ENCODE results near the gene PTDSS2. TPM values are rescaled to one million over a fixed set of nuclear protein-coding genes. Genes with fewer than 3 reads are reported as not detected.

The PTDSS2 gene
- total RNA-seq, 1 experiment from 2014 or later: 30.4 TPM

DNA sequence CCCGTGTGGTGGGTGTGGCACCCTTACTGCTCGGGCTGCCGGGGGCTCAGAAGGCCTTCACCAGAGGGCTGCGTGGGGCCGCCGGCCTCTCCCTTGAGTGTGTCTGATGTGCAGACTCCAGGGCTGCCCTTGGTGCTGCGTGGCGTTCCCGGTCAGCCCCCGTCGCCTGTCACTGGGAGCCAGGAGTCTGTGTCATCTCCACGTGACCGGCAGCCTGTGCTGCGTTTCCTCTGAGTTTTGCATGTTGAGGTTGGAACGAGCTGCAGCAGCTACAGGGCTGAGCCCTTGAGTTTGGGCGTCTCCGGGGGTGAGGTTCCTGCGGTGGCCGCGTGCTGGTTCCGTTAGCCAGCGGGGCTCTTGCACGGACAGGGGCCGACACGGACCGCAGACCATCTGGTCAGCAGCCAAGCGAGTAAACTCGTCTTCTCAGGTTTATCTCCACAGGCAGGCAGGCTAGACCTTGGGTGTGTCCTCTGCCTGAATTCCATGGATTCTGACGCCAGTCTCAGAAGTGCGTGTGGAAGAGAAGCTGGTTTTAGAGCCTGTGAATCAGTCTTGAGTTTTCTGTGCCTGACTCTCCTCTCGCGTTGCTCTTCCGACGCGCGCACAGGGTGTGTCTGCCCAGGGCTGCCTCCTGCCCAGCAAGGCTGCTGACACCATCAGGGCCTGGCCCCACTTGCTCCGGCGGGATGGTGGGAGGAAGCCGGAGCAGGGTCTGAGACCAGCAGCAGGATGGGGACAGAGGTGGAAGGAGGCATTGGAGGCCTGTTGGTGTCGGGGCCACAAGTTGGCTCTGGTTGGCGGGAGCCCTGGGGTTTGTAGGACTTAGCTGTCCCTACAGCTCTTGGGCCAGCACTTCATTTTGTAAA lies 10.5 kb downstream of the PTDSS2 start:
- no peak for DNase-seq
- Mint-ChIP-seq H3K27ac (ENCODE audit: unreplicated experiment) (no peak overlapping the region), H3K36me3 (ENCODE audit: insufficient read depth, unreplicated experiment) (peaks cover 9% of the 10 kb centered on the region), H3K4me3 (ENCODE audit: low read depth, unreplicated experiment) (no peak overlapping the region), H3K27me3 (ENCODE audit: unreplicated experiment) (no peaks in the 10 kb centered on the region), H3K4me1 (ENCODE audit: low read depth, unreplicated experiment) (no peaks in the 10 kb centered on the region), H3K9me3 (ENCODE audit: low read depth, unreplicated experiment) (no peaks in the 10 kb centered on the region)
- intact Hi-C loops (cut with micrococcal nuclease; ENCODE audit: unreplicated experiment): no loop called here
- CTCF ChIA-PET: interaction anchor here (0.5 kb wide), 2 partner anchors 8 to 11 kb away, joined by 3 to 7 read pairs; no protein-coding TSS in a partner anchor
- TF ChIP-seq, protein P1, sequence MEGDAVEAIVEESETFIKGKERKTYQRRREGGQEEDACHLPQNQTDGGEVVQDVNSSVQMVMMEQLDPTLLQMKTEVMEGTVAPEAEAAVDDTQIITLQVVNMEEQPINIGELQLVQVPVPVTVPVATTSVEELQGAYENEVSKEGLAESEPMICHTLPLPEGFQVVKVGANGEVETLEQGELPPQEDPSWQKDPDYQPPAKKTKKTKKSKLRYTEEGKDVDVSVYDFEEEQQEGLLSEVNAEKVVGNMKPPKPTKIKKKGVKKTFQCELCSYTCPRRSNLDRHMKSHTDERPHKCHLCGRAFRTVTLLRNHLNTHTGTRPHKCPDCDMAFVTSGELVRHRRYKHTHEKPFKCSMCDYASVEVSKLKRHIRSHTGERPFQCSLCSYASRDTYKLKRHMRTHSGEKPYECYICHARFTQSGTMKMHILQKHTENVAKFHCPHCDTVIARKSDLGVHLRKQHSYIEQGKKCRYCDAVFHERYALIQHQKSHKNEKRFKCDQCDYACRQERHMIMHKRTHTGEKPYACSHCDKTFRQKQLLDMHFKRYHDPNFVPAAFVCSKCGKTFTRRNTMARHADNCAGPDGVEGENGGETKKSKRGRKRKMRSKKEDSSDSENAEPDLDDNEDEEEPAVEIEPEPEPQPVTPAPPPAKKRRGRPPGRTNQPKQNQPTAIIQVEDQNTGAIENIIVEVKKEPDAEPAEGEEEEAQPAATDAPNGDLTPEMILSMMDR (IDR thresholded peaks at IDR 0.05; ENCODE audit: unreplicated experiment): no peak
- no TSS peak for BruUV-seq (replicated peaks)

GRCh38 chr11:461626-462025 lies 11.5 kb downstream of the PTDSS2 start:
- no peak overlapping the region for H3K27ac Mint-ChIP-seq (ENCODE audit: unreplicated experiment)
- CTCF ChIA-PET: no interaction called here
- no TSS peak for BruUV-seq (replicated peaks)

GRCh38 chr11:462107-462890 lies 12.2 kb downstream of the PTDSS2 start:
- no peaks in the 10 kb centered on the region for H3K27me3 Mint-ChIP-seq (ENCODE audit: unreplicated experiment)
- H3K4me3 Mint-ChIP-seq (ENCODE audit: low read depth, unreplicated experiment): no peak overlapping the region
- H3K9me3 Mint-ChIP-seq (ENCODE audit: low read depth, unreplicated experiment): no peaks in the 10 kb centered on the region
- H3K27ac Mint-ChIP-seq (ENCODE audit: unreplicated experiment): no peak overlapping the region
- DNase-seq: no peak
- BruUV-seq (replicated peaks): no TSS peak
- intact Hi-C loops (cut with micrococcal nuclease; ENCODE audit: unreplicated experiment): no loop called here
- CTCF ChIA-PET: no interaction called here
- peaks cover 12% of the 10 kb centered on the region for H3K36me3 Mint-ChIP-seq (ENCODE audit: insufficient read depth, unreplicated experiment)
- TF ChIP-seq, protein P1 (IDR thresholded peaks at IDR 0.05; ENCODE audit: unreplicated experiment): no peak
- no peaks in the 10 kb centered on the region for H3K4me1 Mint-ChIP-seq (ENCODE audit: low read depth, unreplicated experiment)

More at GRCh38 chr11:461626-462025, 11.5 kb downstream of the PTDSS2 start:
- DNase-seq: no peak
- H3K27me3 Mint-ChIP-seq (ENCODE audit: unreplicated experiment): no peaks in the 10 kb centered on the region
- no peaks in the 10 kb centered on the region for H3K4me1 Mint-ChIP-seq (ENCODE audit: low read depth, unreplicated experiment)
- TF ChIP-seq, protein P1 (IDR thresholded peaks at IDR 0.05; ENCODE audit: unreplicated experiment): no peak
- intact Hi-C loops (cut with micrococcal nuclease; ENCODE audit: unreplicated experiment): no loop called here
- H3K9me3 Mint-ChIP-seq (ENCODE audit: low read depth, unreplicated experiment): no peaks in the 10 kb centered on the region
- no peak overlapping the region for H3K4me3 Mint-ChIP-seq (ENCODE audit: low read depth, unreplicated experiment)
- peaks cover 9% of the 10 kb centered on the region for H3K36me3 Mint-ChIP-seq (ENCODE audit: insufficient read depth, unreplicated experiment)

GRCh38 chr11:464316-464715 lies 14.2 kb downstream of the PTDSS2 start:
- Mint-ChIP-seq H3K36me3 (ENCODE audit: insufficient read depth, unreplicated experiment) (peaks cover 12% of the 10 kb centered on the region), H3K9me3 (ENCODE audit: low read depth, unreplicated experiment) (no peaks in the 10 kb centered on the region), H3K27me3 (ENCODE audit: unreplicated experiment) (no peaks in the 10 kb centered on the region), H3K4me1 (ENCODE audit: low read depth, unreplicated experiment) (peaks cover under 1% of the 10 kb centered on the region), H3K4me3 (ENCODE audit: low read depth, unreplicated experiment) (no peak overlapping the region), H3K27ac (ENCODE audit: unreplicated experiment) (no peak overlapping the region)
- CTCF ChIA-PET: interaction anchor here (0.6 kb wide), 1 partner anchor 8 kb away, joined by 3 read pairs; no protein-coding TSS in a partner anchor
- intact Hi-C loops (cut with micrococcal nuclease; ENCODE audit: unreplicated experiment): no loop called here
- DNase-seq: no peak
- BruUV-seq (replicated peaks): no TSS peak
- TF ChIP-seq, protein P1 (IDR thresholded peaks at IDR 0.05; ENCODE audit: unreplicated experiment): no peak
